Midbrain (tissue), 1 donor: Measurements from ENCODE around the gene PTTG1IP.
"Not testable (repeated sequence)": the region's sequence is repeated elsewhere in the genome, so short reads cannot be mapped to it uniquely, and the experiment has no call there.

Experiments used
- DNase-seq: peaks from one replicate; lab custom pipeline; 2025; lab: John Stamatoyannopoulos, UW

The PTTG1IP gene

GRCh38 chr21:44873356-44874239, at the start of gene PTTG1IP:
PTTG1IP (minus strand) TSS chr21:44873690; CDS start chr21:44873616, 74 bp downstream.
- DNase-seq = peak; percentile 97

GRCh38 chr21:44921928-44922327, 48.4 kb upstream of the PTTG1IP start:
- no peak for DNase-seq

- DNase-seq = no peak
Observed at GRCh38 chr21:44920694-44921604, 47.5 kb upstream of the PTTG1IP start, which contains the start of gene ITGB2. ITGB2 (minus strand) TSS chr21:44920899; CDS start chr21:44910782, 10,117 bp downstream.

GRCh38 chr21:44919913-44920693, 46.6 kb upstream of the PTTG1IP start:
- no peak for DNase-seq

GRCh38 chr21:44919111-44919912, 45.8 kb upstream of the PTTG1IP start:
- no peak for DNase-seq

- DNase-seq = no peak
Observed at GRCh38 chr21:44918581-44919033, 45.1 kb upstream of the PTTG1IP start.

GRCh38 chr21:44918107-44918470, 44.6 kb upstream of the PTTG1IP start:
- DNase-seq = no peak

- DNase-seq = no peak
Observed at GRCh38 chr21:44917446-44918106, 44.1 kb upstream of the PTTG1IP start.

- no peak for DNase-seq
Observed at GRCh38 chr21:44916965-44917364, 43.5 kb upstream of the PTTG1IP start.

GRCh38 chr21:44914176-44914874, 40.8 kb upstream of the PTTG1IP start:
- no peak for DNase-seq

GRCh38 chr21:44913425-44914175, 40.1 kb upstream of the PTTG1IP start:
- DNase-seq = no peak

GRCh38 chr21:44912506-44913412, 39.3 kb upstream of the PTTG1IP start:
- DNase-seq = not testable (repeated sequence)

- no peak for DNase-seq
Observed at GRCh38 chr21:44912158-44912473, 38.6 kb upstream of the PTTG1IP start.

- DNase-seq = peak; percentile 77
Observed at GRCh38 chr21:44911384-44912157, 38.1 kb upstream of the PTTG1IP start.

- no peak for DNase-seq
Observed at GRCh38 chr21:44911068-44911383, 37.5 kb upstream of the PTTG1IP start.

GRCh38 chr21:44910229-44911067, 37.0 kb upstream of the PTTG1IP start:
- no peak for DNase-seq
